GM19328 (cell line): Measurements from ENCODE around the gene PNRC2.
"Not testable (repeated sequence)": the region's sequence is repeated elsewhere in the genome, so short reads cannot be mapped to it uniquely, and the experiment has no call there.

Source experiments
- ATAC-seq: cut with Tn5 transposase; IDR thresholded peaks from one replicate; pipeline ENCODE4 v1.9.1; 2021; ENCODE audit warnings: mild to moderate bottlenecking, moderate library complexity; ENCODE audit not compliant: unreplicated experiment

Gene PNRC2

GRCh38 chr1:23947366-23947765 is 12.3 kb upstream of the PNRC2 start:
- no peak for ATAC-seq

- no peak for ATAC-seq
Measured at GRCh38 chr1:23953020-23953419, 6.6 kb upstream of the PNRC2 start.

GRCh38 chr1:23957096-23957495 is 2.5 kb upstream of the PNRC2 start:
- no peak for ATAC-seq

GRCh38 chr1:23958040-23958809 is 1.4 kb upstream of the PNRC2 start:
- ATAC-seq, result not testable (repeated sequence)

GRCh38 chr1:23958810-23959460 is 693 bp upstream of the PNRC2 start:
- ATAC-seq, result peak; percentile 53

- ATAC-seq, result no peak
Measured at GRCh38 chr1:23960291-23961020, 828 bp downstream of the PNRC2 start.

GRCh38 chr1:23963617-23964234 is 4.1 kb downstream of the PNRC2 start:
- ATAC-seq, result no peak

- ATAC-seq, result no peak
Measured at GRCh38 chr1:23964235-23964668, 4.6 kb downstream of the PNRC2 start.

GRCh38 chr1:23964790-23965740 is 5.4 kb downstream of the PNRC2 start:
- ATAC-seq, result no peak

GRCh38 chr1:23966973-23967493 is 7.4 kb downstream of the PNRC2 start:
- ATAC-seq, result no peak

GRCh38 chr1:23967871-23968270 is 8.2 kb downstream of the PNRC2 start:
- no peak for ATAC-seq

GRCh38 chr1:23977187-23977853 is 17.7 kb downstream of the PNRC2 start:
- ATAC-seq, result no peak

- ATAC-seq, result no peak
Measured at GRCh38 chr1:23977854-23978191, 18.2 kb downstream of the PNRC2 start.

- ATAC-seq, result no peak
Measured at GRCh38 chr1:23978805-23979204, 19.2 kb downstream of the PNRC2 start.

GRCh38 chr1:23979387-23979880 is 19.8 kb downstream of the PNRC2 start:
- no peak for ATAC-seq

- peak; percentile 89 for ATAC-seq
Measured at GRCh38 chr1:23979881-23980727, 20.5 kb downstream of the PNRC2 start, which contains the start of gene SRSF10. TSS of gene SRSF10 (minus strand) at chr1:23980327. CDS start at chr1:23980255, 72 bp downstream.

- no peak for ATAC-seq
Measured at GRCh38 chr1:23980728-23981070, 21.1 kb downstream of the PNRC2 start.

GRCh38 chr1:23984417-23985186 is 25.0 kb downstream of the PNRC2 start:
- no peak for ATAC-seq
